HG03432 (cell line): ENCODE measurements around the gene TRIM56.
"Not testable (repeated sequence)": the region's sequence is repeated elsewhere in the genome, so short reads cannot be mapped to it uniquely, and the experiment has no call there.

Source experiments
- ATAC-seq: cut with Tn5 transposase; IDR thresholded peaks from one replicate; pipeline ENCODE4 v1.9.1; 2021; ENCODE audit warnings: mild to moderate bottlenecking, moderate library complexity; ENCODE audit not compliant: unreplicated experiment

Gene TRIM56

DNA sequence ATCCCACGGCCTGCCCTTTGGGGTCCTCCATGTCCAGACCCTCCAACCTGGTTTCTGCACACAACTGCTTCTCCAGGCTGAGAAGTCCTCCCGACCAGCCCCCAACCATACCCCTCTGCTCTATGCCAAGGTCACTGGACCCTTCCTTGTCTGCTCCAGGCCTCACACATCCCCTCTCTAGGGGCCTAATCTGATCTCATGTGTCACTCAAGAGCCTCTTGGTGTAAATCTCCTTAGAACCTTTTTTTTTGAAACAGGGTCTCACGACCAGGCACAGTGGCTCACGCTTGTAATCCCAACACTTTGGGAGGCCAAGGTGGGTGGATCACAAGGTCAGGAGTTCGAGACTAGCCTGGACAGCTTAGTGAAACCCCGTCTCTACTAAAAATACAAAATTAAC is 24.1 kb downstream of the TRIM56 start:
- no peak for ATAC-seq

DNA sequence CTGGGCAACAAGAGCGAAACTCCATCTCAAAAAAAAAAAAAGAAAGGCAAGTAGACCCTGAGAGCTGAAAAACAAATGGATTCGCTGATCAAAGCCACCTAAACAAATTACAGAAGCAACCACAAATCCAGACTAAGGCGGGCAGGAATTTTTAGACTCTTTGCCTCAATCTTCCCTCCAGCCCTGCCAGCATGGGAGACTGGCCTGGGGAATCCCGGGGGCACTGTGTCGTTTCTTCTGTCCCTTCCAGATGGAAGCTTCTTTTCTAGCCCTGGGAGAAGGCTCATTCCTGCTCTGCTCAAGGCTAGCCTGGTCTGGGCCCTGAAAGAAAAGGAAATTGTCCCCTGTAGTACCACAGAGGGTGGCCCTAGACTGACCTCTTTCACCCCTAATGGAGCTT is 26.0 kb downstream of the TRIM56 start:
- ATAC-seq, result no peak

- ATAC-seq, result no peak
Observed at GRCh38 chr7:101112233-101112632, 27.0 kb downstream of the TRIM56 start.

DNA sequence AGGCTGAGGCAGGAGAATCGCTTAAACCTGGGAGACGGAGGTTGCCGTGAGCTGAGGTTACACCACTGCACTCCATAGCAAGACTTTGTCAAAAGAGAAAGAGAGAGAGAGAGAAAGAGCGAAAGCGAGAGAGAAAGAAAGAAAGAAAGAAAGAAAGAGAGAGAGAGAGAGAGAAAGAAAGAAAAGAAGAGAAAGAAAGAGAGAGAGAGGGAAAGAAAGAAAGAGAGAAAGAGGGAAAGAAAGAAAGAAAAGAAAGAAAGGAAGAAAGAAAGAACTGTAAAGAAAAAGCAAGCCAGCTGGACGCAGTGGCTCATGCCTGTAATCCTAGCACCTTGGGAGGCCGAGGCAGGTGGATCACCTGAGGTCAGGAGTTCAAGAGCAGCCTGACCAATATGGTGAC is 27.9 kb downstream of the TRIM56 start:
- not testable (repeated sequence) for ATAC-seq

DNA sequence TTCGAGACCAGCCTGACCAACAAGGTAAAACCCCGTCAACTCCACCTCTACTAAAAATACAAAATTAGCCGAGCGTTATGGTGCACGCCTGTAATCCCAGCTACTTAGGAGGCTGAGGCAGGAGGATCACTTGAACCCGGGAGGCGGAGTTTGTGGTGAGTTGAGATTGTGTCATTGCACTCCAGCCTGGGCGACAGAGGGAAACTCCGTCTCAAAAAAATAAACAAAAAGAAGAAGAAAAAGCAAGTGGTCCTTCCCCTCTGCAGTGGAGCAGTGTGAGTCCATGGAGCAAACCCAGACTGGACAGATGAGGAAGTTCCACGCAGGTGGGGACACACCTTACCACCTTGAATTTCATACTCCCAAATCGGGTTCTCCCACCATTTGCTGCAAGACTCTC is 28.6 kb downstream of the TRIM56 start:
- ATAC-seq, result no peak

DNA sequence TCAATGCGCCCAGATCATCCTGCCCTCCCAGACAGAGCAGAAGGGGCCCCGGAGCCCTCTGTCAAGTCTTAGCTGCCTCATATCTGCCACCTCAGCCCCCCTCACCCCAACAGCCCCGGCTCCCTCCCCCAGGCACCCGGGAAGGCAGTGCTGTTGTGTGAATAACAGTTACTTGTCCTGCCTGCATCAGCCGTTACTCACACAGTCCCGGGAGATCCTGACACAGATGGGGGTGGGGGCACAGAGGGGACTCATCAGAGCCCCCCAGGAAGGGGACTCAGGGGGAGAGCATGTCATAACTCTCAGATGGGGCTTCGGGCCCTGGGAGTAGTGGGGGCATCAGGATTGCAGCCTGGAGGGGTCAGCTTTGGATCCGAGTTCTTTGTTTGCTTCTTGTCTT is 29.2 kb downstream of the TRIM56 start:
- ATAC-seq, result no peak

DNA sequence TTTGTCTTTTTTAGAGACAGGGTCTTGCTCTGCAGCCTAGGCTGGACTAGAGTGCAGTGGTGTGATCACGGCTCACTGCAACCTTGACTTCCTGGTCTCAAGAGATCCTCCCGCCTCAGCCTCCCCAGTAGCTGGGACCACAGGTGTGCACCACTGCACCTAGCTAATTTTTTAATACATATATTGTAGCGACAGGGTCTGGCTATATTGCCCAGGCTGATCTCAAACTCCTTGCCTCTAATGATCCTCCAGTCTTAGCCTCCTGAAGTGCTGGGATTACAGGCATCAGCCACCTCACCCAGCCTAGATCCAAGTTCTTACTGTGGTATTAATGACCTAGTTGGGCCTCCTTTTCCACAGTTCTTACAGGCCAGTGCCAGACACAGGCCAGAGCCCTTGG is 29.9 kb downstream of the TRIM56 start:
- ATAC-seq, result no peak

- ATAC-seq, result no peak
Observed at GRCh38 chr7:101116898-101117297, 31.6 kb downstream of the TRIM56 start.

DNA sequence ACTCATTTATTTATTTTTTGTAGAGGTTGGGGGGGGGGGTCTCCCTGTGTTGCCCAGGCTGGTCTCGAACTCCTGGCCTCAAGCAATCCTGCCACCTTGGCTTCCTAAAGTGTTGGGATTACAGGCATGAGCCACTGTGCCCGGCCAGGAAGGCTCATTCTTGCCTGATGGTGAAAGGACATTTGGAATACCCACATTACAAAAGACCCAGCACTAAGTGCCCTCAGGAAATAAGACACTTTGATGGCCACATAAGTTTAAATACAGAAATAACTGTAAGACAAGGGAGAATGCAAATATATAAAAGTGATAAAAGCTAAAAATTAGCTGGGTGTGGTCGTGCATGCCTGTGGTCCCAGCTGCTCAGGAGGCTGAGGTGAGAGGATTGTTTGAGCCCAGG is 33.6 kb downstream of the TRIM56 start:
- ATAC-seq, result no peak

- ATAC-seq, result no peak
Observed at GRCh38 chr7:101119876-101120275, 34.6 kb downstream of the TRIM56 start.

- ATAC-seq, result no peak
Observed at GRCh38 chr7:101120315-101120714, 35.0 kb downstream of the TRIM56 start.

- not testable (repeated sequence) for ATAC-seq
Observed at GRCh38 chr7:101121631-101121990, 36.3 kb downstream of the TRIM56 start.

GRCh38 chr7:101121991-101122932 is 37.0 kb downstream of the TRIM56 start:
- ATAC-seq, result no peak

GRCh38 chr7:101122933-101123702 is 37.8 kb downstream of the TRIM56 start:
- no peak for ATAC-seq

DNA sequence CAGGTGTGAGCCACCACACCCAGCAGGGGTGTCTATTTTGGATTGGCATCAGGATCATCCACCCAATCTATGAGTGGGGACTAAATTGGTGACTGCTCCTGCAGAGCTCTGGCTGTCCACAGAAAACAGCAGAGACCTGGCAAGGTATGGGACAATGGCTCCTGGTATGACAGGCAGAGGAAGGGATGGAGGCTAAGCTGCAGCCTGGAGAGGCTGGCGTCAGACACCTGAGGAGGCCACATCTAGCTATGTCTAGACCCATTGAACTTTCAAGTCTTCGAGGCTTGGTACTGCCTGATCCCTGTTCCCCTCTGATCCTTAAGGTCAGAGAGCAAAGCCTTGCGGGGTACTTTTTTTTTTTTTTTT is 38.4 kb downstream of the TRIM56 start:
- ATAC-seq, result no peak

- ATAC-seq, result no peak
Observed at GRCh38 chr7:101124376-101125056, 39.2 kb downstream of the TRIM56 start.

GRCh38 chr7:101125989-101126650 is 40.8 kb downstream of the TRIM56 start:
- ATAC-seq, result peak; percentile 67

DNA sequence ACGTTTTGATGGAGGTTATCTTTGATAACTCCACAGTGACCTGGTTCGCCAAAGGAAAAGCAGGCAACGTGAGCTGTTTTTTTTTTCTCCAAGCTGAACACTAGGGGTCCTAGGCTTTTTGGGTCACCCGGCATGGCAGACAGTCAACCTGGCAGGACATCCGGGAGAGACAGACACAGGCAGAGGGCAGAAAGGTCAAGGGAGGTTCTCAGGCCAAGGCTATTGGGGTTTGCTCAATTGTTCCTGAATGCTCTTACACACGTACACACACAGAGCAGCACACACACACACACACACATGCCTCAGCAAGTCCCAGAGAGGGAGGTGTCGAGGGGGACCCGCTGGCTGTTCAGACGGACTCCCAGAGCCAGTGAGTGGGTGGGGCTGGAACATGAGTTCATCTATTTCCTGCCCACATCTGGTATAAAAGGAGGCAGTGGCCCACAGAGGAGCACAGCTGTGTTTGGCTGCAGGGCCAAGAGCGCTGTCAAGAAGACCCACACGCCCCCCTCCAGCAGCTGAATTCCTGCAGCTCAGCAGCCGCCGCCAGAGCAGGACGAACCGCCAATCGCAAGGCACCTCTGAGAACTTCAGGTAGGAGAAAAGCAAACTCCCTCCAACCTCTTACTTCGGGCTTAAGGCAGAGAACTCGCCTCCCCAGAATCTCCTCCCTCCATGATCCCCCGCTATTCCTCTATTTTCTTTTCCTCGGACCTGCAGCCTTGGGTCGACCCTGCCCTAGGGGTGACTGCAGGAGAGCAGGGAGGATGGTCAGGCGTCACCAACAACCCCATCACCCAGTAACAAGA is 41.6 kb downstream of the TRIM56 start, which contains the start of gene SERPINE1:
SERPINE1 (plus strand) TSS at position 454 of the 809 bp plus-strand sequence. CDS start 1,290 bp downstream, outside the sequence.
- ATAC-seq, result no peak

DNA sequence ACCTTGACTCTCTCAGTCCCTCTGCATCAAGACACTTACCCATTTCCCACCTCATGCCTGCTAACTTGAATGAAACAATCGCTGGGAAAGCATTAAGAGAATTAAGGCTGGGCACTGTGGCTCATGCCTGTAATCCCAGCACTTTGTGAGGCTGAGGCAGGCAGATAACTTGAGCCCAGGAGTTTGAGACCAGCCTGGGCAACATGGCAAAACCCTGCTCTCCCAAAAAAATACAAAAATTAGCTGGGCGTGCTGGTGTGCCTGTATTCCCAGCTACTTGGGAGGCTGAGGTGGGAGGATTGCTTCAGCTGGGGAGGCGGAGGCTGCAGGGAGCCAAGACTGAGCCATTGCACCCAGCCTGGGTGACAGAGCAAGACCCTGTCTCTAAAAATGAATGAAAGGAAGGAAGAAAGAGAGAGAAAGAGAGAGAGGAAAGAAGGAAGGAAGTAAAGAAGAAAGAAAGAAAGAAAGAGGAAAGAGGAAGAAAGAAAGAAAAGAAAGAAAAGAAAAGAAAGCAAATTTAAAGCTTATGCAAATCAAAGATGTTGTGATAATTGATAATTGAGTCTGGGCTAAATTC is 42.3 kb downstream of the TRIM56 start:
- no peak for ATAC-seq
